Renal cortical epithelial cell (primary cell): Measurements from ENCODE around the gene RPGRIP1L. TPM values are rescaled to one million over a fixed set of nuclear protein-coding genes. Genes with fewer than 3 reads are reported as not detected.

ENCODE experiments used
- DNase-seq: peaks from one replicate; pipeline ENCODE4 v3.0.0-alpha.2; 2011; ENCODE audit warnings: low read depth
- total RNA-seq: library from RNA; depleted of rRNA; stranded (reverse); fragments of >200 nt; gene quantifications from 2 replicates; pipeline ENCODE4 v1.2.3, GENCODE V29; 2014

The RPGRIP1L gene
- total RNA-seq, 1 donor from 2014 or later = 24.2 TPM

- DNase-seq = no peak
Measured at GRCh38 chr16:53601961-53602360, 101.7 kb downstream of the RPGRIP1L start.

GRCh38 chr16:53600616-53601015 lies 103.0 kb downstream of the RPGRIP1L start:
- DNase-seq = no peak

GRCh38 chr16:53600126-53600525 lies 103.5 kb downstream of the RPGRIP1L start:
- no peak for DNase-seq

GRCh38 chr16:53599548-53599947 lies 104.1 kb downstream of the RPGRIP1L start:
- DNase-seq = no peak

- DNase-seq = peak; percentile 76
Measured at GRCh38 chr16:53598511-53599275, 105.0 kb downstream of the RPGRIP1L start.

GRCh38 chr16:53597776-53598175 lies 105.9 kb downstream of the RPGRIP1L start:
- no peak for DNase-seq

- DNase-seq = no peak
Measured at GRCh38 chr16:53588081-53588648, 115.5 kb downstream of the RPGRIP1L start.

GRCh38 chr16:53583401-53583800 lies 120.3 kb downstream of the RPGRIP1L start:
- no peak for DNase-seq

GRCh38 chr16:53581784-53582183 lies 121.9 kb downstream of the RPGRIP1L start:
- no peak for DNase-seq

- no peak for DNase-seq
Measured at GRCh38 chr16:53580038-53580802, 123.4 kb downstream of the RPGRIP1L start.

- no peak for DNase-seq
Measured at GRCh38 chr16:53576904-53577303, 126.8 kb downstream of the RPGRIP1L start.

GRCh38 chr16:53576210-53576609 lies 127.4 kb downstream of the RPGRIP1L start:
- no peak for DNase-seq

GRCh38 chr16:53571763-53572162 lies 131.9 kb downstream of the RPGRIP1L start:
- DNase-seq = no peak

GRCh38 chr16:53566552-53567245 lies 137.0 kb downstream of the RPGRIP1L start:
- no peak for DNase-seq

- peak; percentile 7 for DNase-seq
Measured at GRCh38 chr16:53565296-53565863, 138.3 kb downstream of the RPGRIP1L start.

- DNase-seq = no peak
Measured at GRCh38 chr16:53563426-53563825, 140.2 kb downstream of the RPGRIP1L start.

GRCh38 chr16:53561101-53561888 lies 142.4 kb downstream of the RPGRIP1L start:
- no peak for DNase-seq

GRCh38 chr16:53559270-53559951 lies 144.2 kb downstream of the RPGRIP1L start:
- DNase-seq = no peak

- no peak for DNase-seq
Measured at GRCh38 chr16:53558710-53559109, 144.9 kb downstream of the RPGRIP1L start.

- peak; percentile 14 for DNase-seq
Measured at GRCh38 chr16:53556521-53556920, 147.1 kb downstream of the RPGRIP1L start.
